ENCODE data around the gene GOSR1. TPM values are rescaled to one million over a fixed set of nuclear protein-coding genes. Genes with fewer than 3 reads are reported as not detected.
"Not testable (repeated sequence)": the region's sequence is repeated elsewhere in the genome, so short reads cannot be mapped to it uniquely, and the experiment has no call there.

GOSR1 gene
- total RNA-seq, 4 donors from 2014 or later: 9.4 to 69.7 (median 45.3) TPM

- H3K27me3 ChIP-seq: no peaks in the 10 kb centered on the region
- H3K9me3 ChIP-seq: no peaks in the 10 kb centered on the region
- no peaks in the 10 kb centered on the region for H3K36me3 ChIP-seq
- no peak overlapping the region for H3K4me3 ChIP-seq
- intact Hi-C loops (cut with DNase I; ENCODE audit: low total_unique reads): no loop called here
- no peaks in the 10 kb centered on the region for H3K4me1 ChIP-seq
- no peak for DNase-seq
- TF ChIP-seq POLR2A (IDR thresholded peaks at IDR 0.05) (no peak), CTCF (IDR thresholded peaks at IDR 0.05) (no peak)
- H3K27ac ChIP-seq: no peak overlapping the region
Measured at GRCh38 chr17:30530346-30531025, 53.3 kb downstream of the GOSR1 start.

DNA sequence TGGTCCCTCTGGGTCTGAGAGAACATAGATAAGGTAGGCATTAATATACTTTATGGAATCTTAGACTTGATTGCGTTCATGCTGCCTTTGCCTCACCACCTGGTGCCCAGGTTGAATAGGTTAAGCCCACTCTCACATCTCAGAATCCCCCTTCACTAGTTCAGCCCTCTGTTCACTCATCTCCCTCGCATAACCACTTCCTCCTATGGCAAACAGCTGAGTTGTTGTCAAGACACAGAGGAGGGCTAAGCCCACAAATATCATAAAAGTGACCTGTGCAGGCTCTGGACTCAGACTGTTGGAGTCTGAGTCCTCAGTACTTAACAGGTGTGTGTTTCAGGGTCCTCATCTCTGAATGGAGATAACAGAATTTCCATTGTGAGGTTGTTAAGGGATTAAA lies 55.7 kb downstream of the GOSR1 start:
- H3K9me3 ChIP-seq: no peaks in the 10 kb centered on the region
- H3K4me3 ChIP-seq: no peak overlapping the region
- H3K4me1 ChIP-seq: no peaks in the 10 kb centered on the region
- no peaks in the 10 kb centered on the region for H3K27me3 ChIP-seq
- intact Hi-C loops (cut with DNase I; ENCODE audit: low total_unique reads): no loop called here
- H3K27ac ChIP-seq: no peak overlapping the region
- DNase-seq: no peak
- TF ChIP-seq CTCF (IDR thresholded peaks at IDR 0.05) (no peak), POLR2A (IDR thresholded peaks at IDR 0.05) (no peak)
- no peaks in the 10 kb centered on the region for H3K36me3 ChIP-seq

DNA sequence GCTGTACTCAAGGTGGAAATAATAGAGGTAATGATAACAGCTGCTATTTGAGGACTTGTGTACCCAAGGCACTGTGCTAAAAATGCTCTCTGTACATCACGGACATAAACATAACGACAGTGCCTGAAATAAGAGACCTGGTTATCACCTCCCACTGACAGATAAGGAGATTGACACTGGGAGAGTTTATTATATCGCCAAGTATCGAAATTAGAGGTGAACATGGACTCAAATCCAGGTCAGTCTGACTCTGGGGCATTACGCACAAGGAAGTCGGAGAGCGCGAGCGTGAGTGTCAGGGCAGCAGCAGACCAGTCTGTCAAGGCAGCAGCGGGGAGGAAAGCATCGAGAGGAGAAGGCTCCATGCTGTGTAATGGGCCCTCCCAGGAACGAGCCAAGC lies 57.1 kb downstream of the GOSR1 start:
- H3K36me3 ChIP-seq: no peaks in the 10 kb centered on the region
- no peaks in the 10 kb centered on the region for H3K9me3 ChIP-seq
- no peak overlapping the region for H3K27ac ChIP-seq
- H3K4me1 ChIP-seq: no peaks in the 10 kb centered on the region
- DNase-seq: no peak
- intact Hi-C loops (cut with DNase I; ENCODE audit: low total_unique reads): no loop called here
- no peak overlapping the region for H3K4me3 ChIP-seq
- no peaks in the 10 kb centered on the region for H3K27me3 ChIP-seq
- TF ChIP-seq POLR2A (IDR thresholded peaks at IDR 0.05) (no peak), CTCF (IDR thresholded peaks at IDR 0.05) (no peak)

DNA sequence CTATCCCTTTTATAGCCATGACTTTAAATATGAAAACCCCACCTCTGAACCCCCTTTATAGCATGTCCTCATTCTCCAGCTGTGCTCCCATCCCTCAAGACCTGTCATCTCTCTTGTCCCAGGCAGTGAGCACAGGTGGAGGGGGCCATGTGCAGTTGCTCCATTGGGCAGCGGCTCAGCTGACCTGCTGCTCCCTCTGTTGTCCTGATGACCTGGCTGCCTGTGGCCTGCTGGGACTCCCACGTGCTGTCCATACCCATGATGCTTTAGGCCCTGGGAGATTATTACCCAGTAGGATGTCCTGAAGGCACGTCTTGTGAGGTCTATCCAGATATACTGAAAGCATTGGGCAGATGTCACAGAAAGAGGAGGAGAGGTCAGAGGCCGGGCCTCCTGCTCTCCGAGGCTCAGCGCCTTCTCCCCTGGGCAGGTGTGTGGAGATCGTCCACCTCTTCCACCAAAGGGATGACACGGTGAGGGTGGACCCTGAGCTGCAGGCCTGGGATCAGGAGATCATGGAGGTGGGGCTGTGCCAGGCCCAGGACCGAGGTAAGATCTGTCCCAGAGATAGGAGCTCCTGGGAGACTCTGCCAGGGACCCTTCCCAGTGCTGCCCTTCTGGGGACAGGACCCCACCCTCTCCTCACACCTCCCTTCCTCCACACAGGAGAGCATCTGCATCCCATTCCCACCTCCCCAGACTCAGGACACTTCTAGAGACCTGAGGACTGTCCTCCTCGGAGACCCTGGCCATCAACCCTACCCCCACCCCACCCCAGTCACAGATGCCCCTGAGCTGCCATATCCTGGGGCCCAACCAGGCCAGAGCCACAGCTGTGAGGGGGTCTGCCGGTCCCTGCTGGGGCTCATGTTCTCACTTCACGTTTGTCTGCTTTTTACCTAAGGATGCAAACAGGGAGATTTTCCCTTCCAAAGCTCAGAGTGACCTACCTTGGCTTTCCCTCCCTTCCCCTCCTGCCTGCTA lies 58.0 kb downstream of the GOSR1 start:
- no peak for TF ChIP-seq POLR2A (IDR thresholded peaks at IDR 0.05)
- TF ChIP-seq CTCF (IDR thresholded peaks at IDR 0.05): no peak
- no peaks in the 10 kb centered on the region for H3K4me1 ChIP-seq
- H3K36me3 ChIP-seq: no peaks in the 10 kb centered on the region
- no peak overlapping the region for H3K4me3 ChIP-seq
- intact Hi-C loops (cut with DNase I; ENCODE audit: low total_unique reads): no loop called here
- no peaks in the 10 kb centered on the region for H3K27me3 ChIP-seq
- no peak for DNase-seq
- H3K9me3 ChIP-seq: no peaks in the 10 kb centered on the region
- no peak overlapping the region for H3K27ac ChIP-seq

DNA sequence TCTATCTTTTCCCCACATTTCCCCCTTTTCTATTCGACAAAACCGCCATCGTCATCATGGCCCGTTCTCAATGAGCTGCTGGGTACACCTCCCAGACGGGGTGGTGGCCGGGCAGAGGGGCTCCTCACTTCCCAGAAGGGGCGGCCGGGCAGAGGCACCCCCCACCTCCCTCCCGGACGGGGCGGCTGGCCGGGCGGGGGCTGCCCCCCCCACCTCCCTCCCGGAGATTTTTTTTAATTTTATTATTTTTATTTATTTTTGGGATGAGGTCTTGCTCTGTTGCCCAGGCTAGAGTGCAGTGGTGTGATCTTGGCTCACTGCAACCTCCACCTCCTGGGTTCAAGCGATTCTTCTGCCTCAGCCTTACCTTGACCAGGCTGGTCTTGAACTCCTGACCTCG lies 59.6 kb downstream of the GOSR1 start:
- H3K9me3 ChIP-seq; DNase-seq; intact Hi-C loops (cut with DNase I; ENCODE audit: low total_unique reads); H3K36me3 ChIP-seq; H3K4me1 ChIP-seq; H3K27ac ChIP-seq; H3K4me3 ChIP-seq; H3K27me3 ChIP-seq: not testable (repeated sequence)

DNA sequence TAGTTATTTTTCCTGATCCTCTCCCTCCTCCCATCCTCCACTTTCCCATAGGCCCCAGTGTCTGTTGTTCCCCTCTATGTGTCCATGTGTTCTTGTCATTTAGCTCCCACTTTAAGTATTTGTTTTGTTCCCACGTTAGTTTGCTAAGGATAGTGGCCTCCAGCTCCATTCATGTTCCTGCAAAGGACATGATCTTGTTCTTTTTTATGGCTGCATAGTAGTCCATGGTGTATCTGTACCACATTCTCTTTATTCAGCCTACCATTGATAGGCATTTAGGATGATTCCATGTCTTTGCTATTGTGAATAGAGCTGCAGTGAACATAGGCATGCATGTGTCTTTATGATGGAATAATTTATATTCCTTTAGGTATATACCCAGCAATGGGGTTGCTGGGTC lies 60.5 kb downstream of the GOSR1 start:
- H3K27ac ChIP-seq; H3K9me3 ChIP-seq; H3K4me3 ChIP-seq; H3K4me1 ChIP-seq; intact Hi-C loops (cut with DNase I; ENCODE audit: low total_unique reads); H3K27me3 ChIP-seq; DNase-seq; H3K36me3 ChIP-seq: not testable (repeated sequence)
